ENCODE data around the gene APOBEC2. TPM values are rescaled to one million over a fixed set of nuclear protein-coding genes. Genes with fewer than 3 reads are reported as not detected.

The APOBEC2 gene
- total RNA-seq, 1 experiment from 2014 or later, result 4.8 TPM

- peaks cover 79% of the 10 kb centered on the region for H3K4me1 ChIP-seq
Observed at GRCh38 chr6:41046084-41046483, 6.9 kb upstream of the APOBEC2 start.

GRCh38 chr6:41047306-41047705 lies 5.7 kb upstream of the APOBEC2 start:
- Mint-ChIP-seq H3K36me3 (ENCODE audit: insufficient read depth, unreplicated experiment) (no peaks in the 10 kb centered on the region), H3K9me3 (ENCODE audit: unreplicated experiment) (no peaks in the 10 kb centered on the region), H3K27me3 (ENCODE audit: insufficient read depth, unreplicated experiment) (no peaks in the 10 kb centered on the region), H3K4me1 (ENCODE audit: low read depth, unreplicated experiment) (peaks cover 69% of the 10 kb centered on the region), H3K27ac (ENCODE audit: unreplicated experiment) (peak overlapping the region; percentile 64), H3K4me3 (ENCODE audit: unreplicated experiment) (no peak overlapping the region)
- no TSS peak for BruUV-seq (replicated peaks)
- intact Hi-C loops (cut with micrococcal nuclease; ENCODE audit: unreplicated experiment), result no loop called here
- POLR2A ChIA-PET, result no interaction called here
- Histone ChIP-seq H3K4me1 (peaks cover 79% of the 10 kb centered on the region), H3K36me3 (ENCODE audit: control insufficient read depth, insufficient read depth, low read length) (no peaks in the 10 kb centered on the region), H3K27me3 (replicated peaks; ENCODE audit: control insufficient read depth, insufficient read depth, low read length) (no peaks in the 10 kb centered on the region), H3K4me3 (ENCODE audit: low read depth, low read length) (no peak overlapping the region), H3K9me3 (no peaks in the 10 kb centered on the region)
- CTCF ChIA-PET, result interaction anchor here (0.9 kb wide), 1 partner anchor 12 kb away, joined by 3 read pairs; no protein-coding TSS in a partner anchor
- DNase-seq, result no peak
- TF ChIP-seq CTCF (IDR thresholded peaks at IDR 0.05; ENCODE audit: insufficient read depth in 1 of 2, low read depth in 1 of 2, low read length in 1 of 2, severe bottlenecking in 1 of 2, unreplicated experiment in 1 of 2), result no peak

More at GRCh38 chr6:41046084-41046483, 6.9 kb upstream of the APOBEC2 start:
- CTCF ChIA-PET, result no interaction called here
- Mint-ChIP-seq H3K4me1 (ENCODE audit: low read depth, unreplicated experiment) (peaks cover 57% of the 10 kb centered on the region), H3K36me3 (ENCODE audit: insufficient read depth, unreplicated experiment) (no peaks in the 10 kb centered on the region), H3K4me3 (ENCODE audit: unreplicated experiment) (no peak overlapping the region), H3K27ac (ENCODE audit: unreplicated experiment) (no peak overlapping the region), H3K27me3 (ENCODE audit: insufficient read depth, unreplicated experiment) (no peaks in the 10 kb centered on the region), H3K9me3 (ENCODE audit: unreplicated experiment) (no peaks in the 10 kb centered on the region)
- POLR2A ChIA-PET, result interaction anchor here (0.8 kb wide), 1 partner anchor 26 kb away, joined by 3 read pairs; the partner anchor contains the start of genes NFYA and OARD1
- DNase-seq, result no peak
- intact Hi-C loops (cut with micrococcal nuclease; ENCODE audit: unreplicated experiment), result no loop called here
- Histone ChIP-seq H3K27me3 (replicated peaks; ENCODE audit: control insufficient read depth, insufficient read depth, low read length) (no peaks in the 10 kb centered on the region), H3K9me3 (no peaks in the 10 kb centered on the region), H3K36me3 (ENCODE audit: control insufficient read depth, insufficient read depth, low read length) (no peaks in the 10 kb centered on the region), H3K4me3 (ENCODE audit: low read depth, low read length) (no peak overlapping the region)
- BruUV-seq (replicated peaks), result no TSS peak
- no peak for TF ChIP-seq CTCF (IDR thresholded peaks at IDR 0.05; ENCODE audit: insufficient read depth in 1 of 2, low read depth in 1 of 2, low read length in 1 of 2, severe bottlenecking in 1 of 2, unreplicated experiment in 1 of 2)

GRCh38 chr6:41047745-41048732 lies 5.0 kb upstream of the APOBEC2 start:
- H3K27ac Mint-ChIP-seq (ENCODE audit: unreplicated experiment), result peak overlapping the region; percentile 64
- no TSS peak for BruUV-seq (replicated peaks)
- Histone ChIP-seq H3K9me3 (no peaks in the 10 kb centered on the region), H3K4me3 (ENCODE audit: low read depth, low read length) (no peak overlapping the region), H3K4me1 (peaks cover 83% of the 10 kb centered on the region), H3K27me3 (replicated peaks; ENCODE audit: control insufficient read depth, insufficient read depth, low read length) (no peaks in the 10 kb centered on the region), H3K36me3 (ENCODE audit: control insufficient read depth, insufficient read depth, low read length) (no peaks in the 10 kb centered on the region)
- H3K9me3 Mint-ChIP-seq (ENCODE audit: unreplicated experiment), result no peaks in the 10 kb centered on the region
- ChIA-PET CTCF (interaction anchor here (1.1 to 1.2 kb wide), 2 partner anchors 8 to 10 kb away, joined by 3 read pairs; no protein-coding TSS in a partner anchor), POLR2A (no interaction called here)
- H3K4me1 Mint-ChIP-seq (ENCODE audit: low read depth, unreplicated experiment), result peaks cover 75% of the 10 kb centered on the region
- intact Hi-C loops (cut with micrococcal nuclease; ENCODE audit: unreplicated experiment), result no loop called here
- TF ChIP-seq CTCF (IDR thresholded peaks at IDR 0.05; ENCODE audit: insufficient read depth in 1 of 2, low read depth in 1 of 2, low read length in 1 of 2, severe bottlenecking in 1 of 2, unreplicated experiment in 1 of 2), result no peak
- no peak overlapping the region for H3K4me3 Mint-ChIP-seq (ENCODE audit: unreplicated experiment)
- no peaks in the 10 kb centered on the region for H3K27me3 Mint-ChIP-seq (ENCODE audit: insufficient read depth, unreplicated experiment)
- DNase-seq, result no peak
- H3K36me3 Mint-ChIP-seq (ENCODE audit: insufficient read depth, unreplicated experiment), result no peaks in the 10 kb centered on the region

Data from Caco-2 (cell line).